GM18520 (cell line): ENCODE data around the gene SETDB1.

Source experiments
- ATAC-seq: cut with Tn5 transposase; IDR thresholded peaks from one replicate; pipeline ENCODE4 v1.9.1; 2021; ENCODE audit not compliant: unreplicated experiment

The SETDB1 gene

DNA sequence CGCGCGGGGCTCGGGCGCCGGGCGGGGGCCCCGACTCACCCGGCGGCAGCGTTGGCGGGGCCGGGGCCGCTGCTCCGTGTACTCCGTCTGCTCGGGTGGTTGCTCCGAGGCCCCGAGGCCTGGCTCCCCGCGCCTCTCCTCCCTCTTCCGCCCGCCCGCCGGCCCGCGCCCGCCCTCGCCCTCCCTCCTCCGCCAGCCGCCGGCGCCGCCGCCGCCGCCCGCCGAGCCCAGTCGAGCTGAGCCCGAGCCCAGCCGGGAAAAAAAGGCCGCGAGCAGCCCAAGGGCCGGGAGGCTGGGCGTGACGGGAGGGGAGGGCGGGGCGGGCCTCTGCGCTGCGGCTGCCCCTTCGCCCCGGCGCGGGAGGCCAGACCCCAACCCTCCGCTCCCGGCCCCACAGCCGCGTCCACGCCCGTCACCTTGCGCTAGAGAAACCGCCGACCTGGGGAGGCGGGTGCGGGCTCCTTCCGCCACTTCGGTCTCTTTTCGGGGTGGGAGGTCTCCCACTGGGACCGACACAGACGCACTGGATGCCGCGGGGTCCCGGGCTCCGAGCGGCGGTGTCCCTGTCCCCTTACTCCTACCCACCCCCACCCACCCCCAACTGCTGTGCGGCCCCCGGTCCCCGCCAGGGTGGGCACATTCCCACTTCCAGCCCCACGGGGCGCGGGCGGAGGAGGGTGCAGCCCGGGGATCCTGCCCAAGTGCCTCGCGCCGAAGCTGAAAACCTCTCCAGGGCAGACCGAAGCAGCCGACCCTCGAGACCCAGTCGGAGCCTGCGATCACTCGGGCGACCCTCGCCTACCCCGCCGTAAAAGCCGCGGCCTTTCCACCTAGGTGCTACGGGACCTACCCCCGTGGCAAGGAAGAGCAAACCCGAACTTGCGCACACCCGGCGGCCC lies 48.7 kb downstream of the SETDB1 start, which contains the start of gene CERS2:
TSS of gene CERS2 (minus strand) at position 256 of the 899 bp plus-strand sequence. CDS start 5,745 bp downstream, outside the sequence.
- peak; percentile 44 for ATAC-seq

DNA sequence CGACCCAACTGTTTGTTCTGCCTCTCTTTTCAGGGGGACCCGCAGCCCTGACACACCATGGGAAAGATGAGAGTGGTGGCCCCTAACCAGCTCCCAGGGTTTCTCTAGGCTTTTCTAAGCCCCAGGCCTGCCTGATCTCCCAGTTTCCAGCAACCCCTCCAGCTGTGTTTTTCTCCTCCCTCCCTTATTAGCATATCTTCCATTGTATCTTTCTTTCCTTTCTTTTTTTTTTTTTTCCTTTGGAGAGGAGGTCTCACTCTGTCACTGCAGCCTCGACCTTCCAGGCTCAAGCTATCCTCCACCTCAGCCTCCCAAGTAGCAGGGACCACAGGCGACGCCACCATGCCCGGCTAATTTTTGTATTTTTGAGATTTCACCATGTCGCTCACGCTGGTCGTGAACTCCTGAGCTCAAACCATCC lies 50.2 kb downstream of the SETDB1 start:
- no peak for ATAC-seq

DNA sequence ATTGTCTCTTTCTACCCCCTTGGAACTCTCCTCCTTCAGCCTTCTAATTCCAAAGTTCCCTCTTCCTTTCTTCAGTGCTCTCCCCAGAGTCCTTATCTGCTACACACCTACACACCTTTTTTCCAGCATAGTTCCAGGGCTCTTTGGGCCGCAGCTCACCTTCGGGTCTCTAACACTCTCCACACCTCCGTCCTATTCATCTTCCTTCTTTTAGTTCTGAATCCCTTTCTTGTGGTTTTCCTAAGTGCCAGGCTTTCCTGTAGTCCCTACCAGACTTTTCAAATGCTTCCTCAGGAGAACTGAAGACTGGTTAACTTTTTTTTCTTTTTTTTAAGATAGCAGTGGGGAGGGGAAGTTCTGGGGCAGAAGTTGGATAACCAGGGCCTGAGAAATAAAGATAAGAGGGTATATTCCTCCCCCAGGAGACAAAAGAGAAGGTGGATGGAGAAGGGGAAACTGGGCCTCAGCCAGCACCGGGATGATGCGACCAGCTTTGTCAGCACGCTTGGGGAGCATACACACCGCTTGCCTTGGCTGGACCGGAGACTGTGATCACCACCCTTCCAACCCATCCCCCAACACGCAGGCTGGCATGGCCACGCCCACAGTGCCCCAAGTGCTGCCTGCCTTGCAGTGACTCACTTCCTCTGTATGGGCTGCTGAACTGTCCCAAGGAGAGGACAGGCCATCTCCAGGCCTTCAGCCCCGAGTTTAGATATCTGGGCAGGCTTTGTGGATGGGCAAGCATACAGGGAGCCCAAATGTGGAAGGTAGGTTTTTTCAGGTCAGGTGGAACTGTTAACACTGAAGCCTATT lies 50.9 kb downstream of the SETDB1 start:
- ATAC-seq, result no peak

DNA sequence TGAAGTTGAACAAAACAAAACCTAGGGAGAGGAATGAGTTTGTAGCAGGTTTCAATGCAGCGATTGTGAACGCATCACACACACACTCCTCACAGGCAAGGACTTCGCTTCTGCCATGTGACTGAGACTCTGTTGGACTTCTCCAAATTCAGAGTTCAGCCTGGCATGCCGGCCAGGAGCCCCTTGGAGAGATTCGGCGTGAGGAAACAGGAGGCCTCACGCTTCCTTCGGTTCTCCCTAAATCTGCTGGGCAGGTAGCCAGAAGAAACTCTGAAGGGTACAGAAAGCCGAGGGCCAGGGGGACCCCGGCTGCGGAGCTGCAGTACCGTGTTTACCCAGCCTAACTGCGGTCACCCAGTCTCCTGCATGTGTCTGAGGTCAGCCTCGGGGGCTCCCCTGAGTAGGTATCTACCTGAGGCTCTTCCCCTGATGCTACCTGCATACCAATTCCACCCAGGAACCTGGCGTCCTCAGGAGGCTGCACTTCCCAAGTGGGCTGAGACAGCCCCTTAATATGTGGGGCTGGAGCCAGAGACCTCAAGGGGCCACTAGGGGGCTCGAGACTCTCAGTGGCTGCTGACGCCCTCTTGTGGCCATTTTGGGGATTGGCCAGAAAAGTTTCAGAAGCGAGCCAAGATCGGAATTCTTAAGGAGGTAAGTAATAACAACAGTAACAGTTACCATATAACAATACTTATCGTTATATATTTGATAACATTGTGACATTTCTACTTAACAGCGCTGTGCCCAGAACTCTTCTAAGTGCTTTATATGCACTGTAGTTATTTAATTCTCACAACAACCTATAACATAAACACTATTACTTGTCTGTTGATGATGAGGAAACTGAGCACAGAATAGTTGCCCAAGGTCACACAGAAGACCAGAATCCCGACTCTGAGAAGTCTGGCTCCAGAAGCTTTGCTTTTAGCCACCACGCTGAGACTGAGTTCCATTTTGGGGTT lies 53.2 kb downstream of the SETDB1 start:
- ATAC-seq, result no peak

DNA sequence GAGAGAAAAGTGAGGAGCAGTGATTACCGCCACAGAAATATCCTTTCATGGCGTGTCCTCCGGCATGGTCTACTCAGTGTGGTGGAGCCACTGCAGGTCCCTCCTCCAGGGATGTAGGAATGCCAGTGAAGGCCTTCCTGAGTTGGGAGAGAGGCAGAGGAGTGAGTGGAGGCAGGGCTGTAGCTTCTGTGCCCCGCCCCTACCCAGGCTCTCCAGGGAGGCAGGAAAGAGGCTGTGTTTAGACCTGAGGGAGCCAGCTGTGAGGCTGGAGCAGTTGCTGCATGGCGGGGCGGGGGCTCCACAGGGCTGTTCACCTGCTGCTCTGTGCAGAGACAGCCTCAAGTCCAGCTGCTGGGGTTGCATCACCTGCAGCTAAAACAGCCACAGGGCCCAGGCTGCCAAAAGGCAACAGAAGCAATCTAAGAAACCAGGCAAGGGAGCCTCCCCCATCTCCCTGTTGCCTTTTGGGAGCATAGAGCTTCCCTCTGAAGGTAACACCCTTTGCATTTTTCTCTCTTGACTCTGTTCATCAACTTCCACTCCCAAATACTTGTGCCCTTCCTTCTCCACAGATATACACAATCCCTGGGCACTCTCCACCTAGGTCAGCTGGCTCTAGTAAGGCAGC lies 55.1 kb downstream of the SETDB1 start:
- ATAC-seq, result no peak

- no peak for ATAC-seq
These were observed 55.9 kb downstream of the SETDB1 start, which contains the start of gene ANXA9 for GRCh38 chr1:150981805-150982712. Gene ANXA9, plus strand, starts transcription at chr1:150982292. Its CDS starts 814 bp downstream, at chr1:150983106.

DNA sequence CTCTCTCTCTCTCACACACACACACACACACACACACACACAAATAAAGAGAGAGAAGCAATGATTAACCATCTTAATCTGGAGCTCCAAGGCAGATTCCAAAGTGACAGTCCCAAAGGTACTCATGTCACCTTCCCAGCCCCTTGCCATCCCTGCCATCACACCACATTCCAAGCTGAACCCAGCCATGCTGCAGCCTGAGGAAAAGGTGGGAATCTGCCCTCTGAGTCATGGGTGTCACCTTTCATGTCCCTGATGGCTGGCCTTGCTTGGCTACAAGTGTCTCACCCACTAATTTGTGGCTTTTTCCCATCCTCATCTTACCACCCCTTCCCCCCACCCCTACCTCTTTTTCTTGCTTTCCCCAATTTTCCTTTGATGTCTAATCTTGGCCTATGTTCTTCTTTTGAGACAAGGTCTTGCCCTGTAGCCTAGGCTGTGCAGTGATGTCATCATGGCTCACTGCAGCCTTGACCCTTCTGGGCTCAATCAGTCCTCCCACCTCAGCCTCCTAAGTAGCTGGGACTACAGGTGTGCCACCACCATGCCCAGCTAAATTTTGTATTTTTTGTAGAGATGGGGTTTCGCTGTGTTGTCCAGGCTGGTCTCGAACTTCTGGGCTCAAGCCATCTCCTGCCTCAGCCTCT lies 59.1 kb downstream of the SETDB1 start:
- ATAC-seq, result no peak

DNA sequence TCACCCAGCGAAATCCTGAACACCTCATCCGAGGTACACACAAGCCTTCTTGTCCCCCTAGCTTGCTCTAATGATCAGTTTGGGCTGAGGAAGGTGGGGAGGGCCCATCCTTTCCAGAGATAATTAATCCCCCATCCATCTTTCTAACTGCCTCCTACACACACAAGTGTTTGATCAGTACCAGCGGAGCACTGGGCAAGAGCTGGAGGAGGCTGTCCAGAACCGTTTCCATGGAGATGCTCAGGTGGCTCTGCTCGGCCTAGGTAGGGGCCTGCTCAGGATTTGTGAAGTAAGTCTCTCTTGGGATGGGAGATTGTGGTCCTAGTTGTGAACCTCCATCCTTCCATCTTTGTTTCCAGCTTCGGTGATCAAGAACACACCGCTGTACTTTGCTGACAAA lies 61.8 kb downstream of the SETDB1 start:
- ATAC-seq, result no peak

DNA sequence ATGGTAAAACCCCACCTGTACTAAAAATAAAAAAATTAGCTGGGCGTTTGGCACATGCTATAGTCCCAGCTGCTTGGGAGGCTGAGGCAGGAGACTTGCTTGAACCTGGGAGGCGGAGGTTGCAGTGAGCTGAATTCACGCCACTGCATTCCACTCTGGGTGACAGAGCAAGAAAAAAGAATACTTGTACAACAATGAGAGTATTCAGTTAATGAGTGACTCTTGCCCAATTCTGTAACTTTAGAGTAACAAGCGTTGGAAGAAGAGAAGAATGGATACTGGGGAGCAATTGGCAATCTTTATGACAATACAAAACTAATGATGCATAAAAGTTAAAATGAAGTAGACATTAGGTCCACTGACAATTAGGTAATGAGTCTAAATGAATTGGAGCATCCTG lies 66.5 kb downstream of the SETDB1 start:
- no peak for ATAC-seq

- no peak for ATAC-seq
These were observed 68.1 kb downstream of the SETDB1 start for GRCh38 chr1:150994248-150994647.

DNA sequence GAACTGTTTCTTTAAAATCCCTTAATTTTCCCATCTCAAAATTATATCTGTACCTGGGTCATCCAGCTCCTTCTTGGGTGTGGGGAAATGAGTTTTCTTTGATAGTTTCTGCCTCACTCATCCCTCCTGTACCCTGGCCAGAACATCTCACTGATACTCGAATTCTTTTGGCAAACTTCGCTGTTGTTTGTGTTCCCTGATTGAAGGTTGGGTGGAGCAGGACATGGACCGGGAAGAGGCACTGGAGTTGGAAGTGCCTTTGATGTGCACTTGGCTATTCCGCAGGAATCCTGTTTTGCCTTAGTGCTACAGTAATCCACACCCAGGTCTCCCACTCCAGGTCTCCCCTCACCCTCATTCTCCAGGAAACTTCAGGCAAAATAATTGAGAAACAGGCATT lies 69.3 kb downstream of the SETDB1 start:
- ATAC-seq, result no peak

GRCh38 chr1:150995896-150996295 lies 69.7 kb downstream of the SETDB1 start:
- ATAC-seq, result no peak

- ATAC-seq, result no peak
These were observed 71.1 kb downstream of the SETDB1 start for GRCh38 chr1:150997126-150997872.

DNA sequence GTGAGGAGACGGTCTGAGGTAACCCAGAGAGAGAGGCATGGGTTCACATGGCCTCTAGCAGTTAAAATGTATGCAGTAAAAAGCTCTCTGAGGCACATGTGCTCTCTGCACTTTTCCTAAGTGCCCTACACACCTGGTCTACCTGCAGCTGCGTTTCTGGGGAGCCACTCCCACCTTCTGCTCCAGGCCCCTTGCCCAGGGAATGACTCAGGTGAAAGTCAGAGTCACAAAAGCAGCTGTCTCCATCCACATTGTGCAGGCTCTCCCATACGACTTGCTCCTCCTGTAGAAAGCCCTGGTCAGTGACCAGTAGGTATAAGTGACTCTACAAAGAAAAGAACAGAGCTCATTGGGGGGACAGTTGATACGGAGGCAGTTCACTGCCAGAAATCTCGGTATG lies 71.8 kb downstream of the SETDB1 start:
- no peak for ATAC-seq

DNA sequence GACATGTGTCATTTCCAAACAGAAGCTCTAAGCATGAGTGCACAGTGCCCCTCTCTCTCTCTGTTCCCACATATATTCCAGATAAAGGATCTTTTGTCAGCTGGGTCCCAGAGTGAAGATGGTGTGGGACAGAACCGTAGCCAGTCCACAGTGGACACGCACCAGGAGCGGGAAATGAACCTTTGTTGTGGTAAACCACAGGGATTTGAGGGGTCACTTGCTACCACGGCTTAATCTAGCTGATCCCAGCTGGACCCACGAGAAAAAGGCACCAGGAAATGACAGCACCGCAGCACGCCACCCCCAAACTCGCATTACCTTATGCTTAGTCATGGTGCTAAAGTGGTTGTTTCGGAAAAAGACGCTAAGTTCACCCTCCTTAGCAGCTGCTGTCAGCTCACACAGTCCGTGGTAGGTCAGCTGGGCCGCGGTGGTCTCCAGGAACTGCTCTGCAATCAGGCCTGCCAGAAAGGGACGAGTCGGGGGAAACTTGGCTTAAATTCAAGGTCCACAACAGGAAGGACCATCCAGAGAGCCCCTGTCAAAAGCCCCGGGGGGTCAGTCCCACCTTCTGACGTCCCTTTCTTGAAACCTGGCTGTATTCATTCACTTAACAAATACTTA lies 73.0 kb downstream of the SETDB1 start:
- ATAC-seq, result no peak

GRCh38 chr1:150999926-151000325 lies 73.8 kb downstream of the SETDB1 start:
- no peak for ATAC-seq

DNA sequence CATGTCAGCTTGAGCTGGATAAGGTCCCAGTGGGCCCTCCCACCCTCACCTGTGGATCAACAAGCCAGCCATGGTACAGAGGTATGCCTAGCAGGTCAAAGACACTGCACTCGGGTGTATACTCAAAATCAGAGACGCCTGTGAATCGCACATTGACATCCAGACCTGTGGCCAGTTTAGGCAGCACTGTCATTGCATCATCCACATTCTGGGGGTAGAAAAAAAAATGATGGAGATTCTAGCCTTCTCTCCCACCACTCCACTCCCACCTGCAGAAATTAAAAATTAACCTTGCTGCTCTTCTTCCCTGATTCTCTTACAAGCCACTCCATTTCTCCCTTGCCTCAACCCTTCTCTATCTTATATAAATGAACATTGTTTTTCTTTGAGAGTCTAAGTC lies 74.2 kb downstream of the SETDB1 start:
- no peak for ATAC-seq
